Urinary bladder (tissue), 4 donors: ENCODE measurements around the gene MRPS14. TPM values are rescaled to one million over a fixed set of nuclear protein-coding genes. Genes with fewer than 3 reads are reported as not detected.

Experiments
- DNase-seq: peaks from one replicate; pipeline ENCODE4 v3.0.0-alpha.2; 2015; ENCODE audit errors: extremely low spot score
- H3K27ac ChIP-seq: one replicate; pipeline ENCODE4 v1.5.1; 2013; ENCODE audit warnings: low read depth, mild to moderate bottlenecking, moderate library complexity
- H3K36me3 ChIP-seq: one replicate; pipeline ENCODE4 v1.6.1; 2013; ENCODE audit warnings: mild to moderate bottlenecking, moderate library complexity; ENCODE audit not compliant: insufficient read depth
- H3K4me1 ChIP-seq: one replicate; pipeline ENCODE4 v1.6.1; 2013; ENCODE audit warnings: mild to moderate bottlenecking, moderate library complexity; ENCODE audit not compliant: insufficient read depth
- H3K4me3 ChIP-seq: one replicate; pipeline ENCODE4 v1.5.1; 2013; ENCODE audit warnings: low read depth, low read length
- WGBS: extraction: QIAGEN DNeasy Blood & Tissue Kit; methylation state at CpG from one replicate; pipeline ENCODE4 v1.1.7; 2013; 5-methylcytosine and 5-hydroxymethylcytosine counted together
- polyA plus RNA-seq: library from polyadenylated mRNA; stranded (reverse); fragments of 200-250 nt; gene quantifications from one replicate; pipeline ENCODE4 v1.2.3, GENCODE V29; 2013
- small RNA-seq: library from RNA; depleted of rRNA; stranded (forward); fragments of <200 nt; gene quantifications from one replicate; pipeline ENCODE3, GENCODE V24; 2014
- total RNA-seq: library from RNA; depleted of rRNA; stranded (reverse); fragments of >200 nt; gene quantifications from one replicate; pipeline ENCODE4 v1.2.3, GENCODE V29; 2014
- donor health status: healthy with polysubstance abuse.
- donor health status: healthy.

Gene MRPS14
- total and polyA plus RNA-seq, 2 donors = 32.9 to 57.4 TPM

- Histone ChIP-seq H3K27ac (peak overlapping the region; percentile 14), H3K4me1 (no peaks in the 10 kb centered on the region), H3K36me3 (no peaks in the 10 kb centered on the region), H3K4me3 (no peak overlapping the region)
- 26% methylated on average over 3 of the region's 3 CpGs for WGBS
- no peak for DNase-seq
Observed at GRCh38 chr1:174965362-174966007, 57.7 kb downstream of the MRPS14 start.

GRCh38 chr1:174964972-174965361, 58.3 kb downstream of the MRPS14 start:
- 23% methylated on average over 1 of the region's 1 CpG for WGBS
- no peak overlapping the region for H3K4me3 ChIP-seq

GRCh38 chr1:174964261-174964971, 58.8 kb downstream of the MRPS14 start:
- 28% methylated on average over 6 of the region's 6 CpGs for WGBS
- Histone ChIP-seq H3K4me1 (no peaks in the 10 kb centered on the region), H3K27ac (peak overlapping the region; percentile 50), H3K4me3 (no peak overlapping the region), H3K36me3 (no peaks in the 10 kb centered on the region)
- DNase-seq = no peak

More at GRCh38 chr1:174964972-174965361, 58.3 kb downstream of the MRPS14 start:
- no peak for DNase-seq
- Histone ChIP-seq H3K4me1 (no peaks in the 10 kb centered on the region), H3K27ac (no peak overlapping the region), H3K36me3 (no peaks in the 10 kb centered on the region)

- no peak overlapping the region for H3K4me3 ChIP-seq
- H3K36me3 ChIP-seq = no peaks in the 10 kb centered on the region
- DNase-seq = no peak
- no peaks in the 10 kb centered on the region for H3K4me1 ChIP-seq
- 37% methylated on average over 2 of the region's 2 CpGs for WGBS
- H3K27ac ChIP-seq = no peak overlapping the region
Observed at GRCh38 chr1:174963529-174964125, 59.6 kb downstream of the MRPS14 start.

Small RNAs within 50 kb of the gene (small RNA-seq; reads per million reads assigned to genes)
- gene RF00019 (not detected), gene RNU6-307P (not detected)

Other genes starting within 250 kb of the MRPS14 start
- gene CACYBP, start 23.5 kb downstream of the MRPS14 start, total RNA-seq = 149 TPM
- gene CACYBP, start 23.5 kb downstream of the MRPS14 start, polyA plus RNA-seq = 89.2 TPM
- 2.2 TPM for gene TNN, start 44.4 kb upstream of the MRPS14 start, total RNA-seq
- 0.03 TPM for gene TNN, start 44.4 kb upstream of the MRPS14 start, polyA plus RNA-seq
- 9.3 TPM for gene KIAA0040, start 169.4 kb upstream of the MRPS14 start, total RNA-seq
- gene KIAA0040, start 169.4 kb upstream of the MRPS14 start, polyA plus RNA-seq = 22.0 TPM